HEK293T (cell line): Measurements from ENCODE around the gene PDE5A.

Source experiments
- CTCF ChIA-PET: fragments of 350-600 bp; formaldehyde crosslinking; extraction: SDS; loops from one replicate; lab custom pipeline; 2021; ENCODE audit warnings: antibody characterized with exemption, inconsistent platforms; lab: Yijun Ruan, JAX
- POLR2A ChIA-PET: fragments of 350-600 bp; formaldehyde crosslinking; extraction: SDS; loops from one replicate; lab custom pipeline; 2020; ENCODE audit warnings: antibody characterized with exemption, inconsistent platforms; lab: Yijun Ruan, JAX
- DNase-seq: peaks from one replicate; pipeline ENCODE4 v3.0.0; 2012; ENCODE audit warnings: mixed read lengths; ENCODE audit errors: extremely low spot score
- ARNT ChIP-seq: fragments of 450-650 bp; IDR thresholded peaks from 2 replicates; pipeline ENCODE4 v1.6.1; 2017; ENCODE audit warnings: mild to moderate bottlenecking
- BHLHE40 ChIP-seq: fragments of 450-650 bp; IDR thresholded peaks from 2 replicates; pipeline ENCODE4 v1.6.1; 2016; ENCODE audit warnings: mild to moderate bottlenecking, moderate library complexity, borderline replicate concordance
- CTBP1 ChIP-seq: fragments of 450-650 bp; IDR thresholded peaks from 2 replicates; pipeline ENCODE4 v1.6.1; 2016; ENCODE audit warnings: borderline replicate concordance
- ELF4 ChIP-seq: fragments of 450-650 bp; IDR thresholded peaks from 2 replicates; pipeline ENCODE4 v1.6.1; 2017; ENCODE audit warnings: antibody characterized with exemption
- FOXA1 ChIP-seq: fragments of 450-650 bp; IDR thresholded peaks from 2 replicates; pipeline ENCODE4 v1.6.1; 2016; ENCODE audit warnings: mild to moderate bottlenecking
- FOXK2 ChIP-seq: fragments of 450-650 bp; IDR thresholded peaks from 2 replicates; pipeline ENCODE4 v1.6.1; 2016; ENCODE audit warnings: mild to moderate bottlenecking
- FOXM1 ChIP-seq: fragments of 450-650 bp; IDR thresholded peaks from 2 replicates; pipeline ENCODE4 v1.6.1; 2017; ENCODE audit warnings: mild to moderate bottlenecking, borderline replicate concordance
- HDGF ChIP-seq: fragments of 450-650 bp; IDR thresholded peaks from 2 replicates; pipeline ENCODE4 v1.6.1; 2017; ENCODE audit warnings: antibody characterized with exemption, borderline replicate concordance
- L3MBTL2 ChIP-seq: fragments of 450-650 bp; conservative IDR thresholded peaks from 2 replicates; pipeline ENCODE4 v1.6.1; 2016; ENCODE audit warnings: mild to moderate bottlenecking
- LEF1 ChIP-seq: fragments of 450-650 bp; IDR thresholded peaks from 2 replicates; pipeline ENCODE4 v1.6.1; 2017; ENCODE audit warnings: mild to moderate bottlenecking, borderline replicate concordance
- NFRKB ChIP-seq: fragments of 450-650 bp; IDR thresholded peaks from 2 replicates; pipeline ENCODE4 v1.6.1; 2016; ENCODE audit warnings: mild to moderate bottlenecking, moderate library complexity
- PKNOX1 ChIP-seq: fragments of 450-650 bp; IDR thresholded peaks from 2 replicates; pipeline ENCODE4 v1.6.1; 2016
- SP1 ChIP-seq: fragments of 450-650 bp; IDR thresholded peaks from 2 replicates; pipeline ENCODE4 v1.6.1; 2017
- SUZ12 ChIP-seq: fragments of 450-650 bp; IDR thresholded peaks from 2 replicates; pipeline ENCODE4 v1.6.1; 2016; ENCODE audit warnings: mild to moderate bottlenecking
- TARDBP ChIP-seq: fragments of 450-650 bp; IDR thresholded peaks from 2 replicates; pipeline ENCODE4 v1.6.1; 2016
- ZNF384 ChIP-seq: fragments of 450-650 bp; IDR thresholded peaks from 2 replicates; pipeline ENCODE4 v1.6.1; 2016

The PDE5A gene

GRCh38 chr4:119628281-119629141 lies at the start of gene PDE5A:
Gene PDE5A (minus strand): TSS chr4:119628804. CDS start chr4:119628671, 133 bp downstream.
- TF ChIP-seq NFRKB = no peak
- DNase-seq = peak; percentile 81
- CTCF ChIA-PET = interaction anchor here (0.6 to 2.5 kb wide), 15 partner anchors 18 to 278 kb away, joined by 3 to 9 read pairs (median 4); no protein-coding TSS in a partner anchor
- POLR2A ChIA-PET = interaction anchor here (0.7 to 2.5 kb wide), 16 partner anchors 9 to 437 kb away, joined by 3 to 10 read pairs (median 4); no protein-coding TSS in a partner anchor

- POLR2A ChIA-PET = no interaction called here
- TF ChIP-seq LEF1 = no peak
- no peak for TF ChIP-seq SP1
- TF ChIP-seq ELF4 = no peak
- TF ChIP-seq PKNOX1 = no peak
- no peak for TF ChIP-seq L3MBTL2
- TF ChIP-seq NFRKB = no peak
- no peak for TF ChIP-seq ZNF384
- no peak for TF ChIP-seq BHLHE40
- TF ChIP-seq FOXK2 = no peak
- TF ChIP-seq FOXM1 = no peak
- TF ChIP-seq SUZ12 = no peak
- no peak for TF ChIP-seq CTBP1
- no peak for TF ChIP-seq FOXA1
- no peak for TF ChIP-seq ARNT
- no peak for DNase-seq
- CTCF ChIA-PET = no interaction called here
These were observed 47.5 kb upstream of the PDE5A start for GRCh38 chr4:119676101-119676500.

- DNase-seq = no peak
- POLR2A ChIA-PET = no interaction called here
- TF ChIP-seq HDGF = no peak
- TF ChIP-seq LEF1 = no peak
- TF ChIP-seq BHLHE40 = no peak
- TF ChIP-seq CTBP1 = no peak
- TF ChIP-seq FOXM1 = no peak
- CTCF ChIA-PET = no interaction called here
These were observed 46.8 kb upstream of the PDE5A start for GRCh38 chr4:119675391-119675790.

- POLR2A ChIA-PET = no interaction called here
- TF ChIP-seq ELF4 (no peak), SUZ12 (no peak), NFRKB (no peak), HDGF (no peak), BHLHE40 (no peak), CTBP1 (no peak), FOXM1 (no peak), ARNT (no peak), FOXA1 (no peak), L3MBTL2 (no peak), ZNF384 (no peak)
- CTCF ChIA-PET = interaction anchor here (1.1 kb wide), 1 partner anchor 9 kb away, joined by 3 read pairs; no protein-coding TSS in a partner anchor
- DNase-seq = no peak
These were observed 44.3 kb upstream of the PDE5A start for GRCh38 chr4:119672938-119673337.

- CTCF ChIA-PET = interaction anchor here (1.1 kb wide), 1 partner anchor 10 kb away, joined by 3 read pairs; no protein-coding TSS in a partner anchor
- TF ChIP-seq FOXK2 (no peak), FOXA1 (no peak), ARNT (no peak), ZNF384 (no peak), CTBP1 (no peak), NFRKB (no peak), LEF1 (no peak), SUZ12 (no peak), PKNOX1 (no peak), FOXM1 (no peak), HDGF (no peak), SP1 (no peak), TARDBP (no peak), ELF4 (no peak), BHLHE40 (no peak), L3MBTL2 (no peak)
- no peak for DNase-seq
- POLR2A ChIA-PET = no interaction called here
These were observed 43.5 kb upstream of the PDE5A start for GRCh38 chr4:119672086-119672485.

- TF ChIP-seq FOXA1 (no peak), ZNF384 (no peak)
- POLR2A ChIA-PET = no interaction called here
- no peak for DNase-seq
- CTCF ChIA-PET = interaction anchor here (0.7 kb wide), 1 partner anchor 44 kb away, joined by 3 read pairs; no protein-coding TSS in a partner anchor
These were observed 42.6 kb upstream of the PDE5A start for GRCh38 chr4:119671205-119671604.

GRCh38 chr4:119667802-119668201 lies 39.2 kb upstream of the PDE5A start:
- ChIA-PET POLR2A (no interaction called here), CTCF (no interaction called here)
- TF ChIP-seq LEF1 = no peak
- no peak for DNase-seq
